ENCODE data around the gene RAD51C. TPM values are rescaled to one million over a fixed set of nuclear protein-coding genes. Genes with fewer than 3 reads are reported as not detected.

The RAD51C gene
- total RNA-seq, 1 donor, result 17.4 TPM

GRCh38 chr17:58783380-58783779, 91.0 kb downstream of the RAD51C start:
- no peaks in the 10 kb centered on the region for H3K9me3 ChIP-seq (ENCODE audit: low read depth, low read length)
- TF ChIP-seq, protein P1, sequence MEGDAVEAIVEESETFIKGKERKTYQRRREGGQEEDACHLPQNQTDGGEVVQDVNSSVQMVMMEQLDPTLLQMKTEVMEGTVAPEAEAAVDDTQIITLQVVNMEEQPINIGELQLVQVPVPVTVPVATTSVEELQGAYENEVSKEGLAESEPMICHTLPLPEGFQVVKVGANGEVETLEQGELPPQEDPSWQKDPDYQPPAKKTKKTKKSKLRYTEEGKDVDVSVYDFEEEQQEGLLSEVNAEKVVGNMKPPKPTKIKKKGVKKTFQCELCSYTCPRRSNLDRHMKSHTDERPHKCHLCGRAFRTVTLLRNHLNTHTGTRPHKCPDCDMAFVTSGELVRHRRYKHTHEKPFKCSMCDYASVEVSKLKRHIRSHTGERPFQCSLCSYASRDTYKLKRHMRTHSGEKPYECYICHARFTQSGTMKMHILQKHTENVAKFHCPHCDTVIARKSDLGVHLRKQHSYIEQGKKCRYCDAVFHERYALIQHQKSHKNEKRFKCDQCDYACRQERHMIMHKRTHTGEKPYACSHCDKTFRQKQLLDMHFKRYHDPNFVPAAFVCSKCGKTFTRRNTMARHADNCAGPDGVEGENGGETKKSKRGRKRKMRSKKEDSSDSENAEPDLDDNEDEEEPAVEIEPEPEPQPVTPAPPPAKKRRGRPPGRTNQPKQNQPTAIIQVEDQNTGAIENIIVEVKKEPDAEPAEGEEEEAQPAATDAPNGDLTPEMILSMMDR (IDR thresholded peaks at IDR 0.05; ENCODE audit: extremely low read depth, low read depth, low read length), result no peak
- no peak for DNase-seq (ENCODE audit: insufficient read length, low spot score, missing footprints)

DNA sequence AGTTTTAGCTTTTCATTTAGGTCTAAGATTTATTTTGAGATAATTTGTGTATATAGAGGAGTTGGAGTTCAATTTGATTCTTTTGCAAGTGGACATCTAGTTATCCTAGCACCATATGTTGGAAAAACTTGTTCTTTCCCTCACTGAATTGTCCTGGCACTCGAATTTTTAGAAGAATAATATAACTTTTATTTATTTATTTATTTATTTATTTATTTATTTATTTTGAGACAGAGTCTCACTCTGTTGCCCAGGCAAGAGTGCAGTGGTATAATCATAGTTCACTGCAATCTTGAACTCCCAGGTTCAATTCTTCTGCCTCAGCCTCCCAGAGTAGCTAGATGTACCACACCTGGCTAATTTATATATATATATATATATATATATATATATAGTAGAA, 92.7 kb downstream of the RAD51C start:
- Histone ChIP-seq H3K79me2 (ENCODE audit: insufficient read depth, low read length) (no peaks in the 10 kb centered on the region), H3K4me2 (ENCODE audit: insufficient read depth, low read length) (no peak overlapping the region), H4K20me1 (ENCODE audit: insufficient read depth, low read length) (no peaks in the 10 kb centered on the region), H3K4me1 (ENCODE audit: insufficient read depth, low read length) (peaks cover 10% of the 10 kb centered on the region), H3K27ac (ENCODE audit: low read depth, low read length) (no peak overlapping the region), H3K4me3 (ENCODE audit: insufficient read depth, low read length) (no peak overlapping the region), H2AFZ (ENCODE audit: low read length) (no peak overlapping the region), H3K27me3 (ENCODE audit: insufficient read depth, low read length) (no peaks in the 10 kb centered on the region), H3K36me3 (ENCODE audit: insufficient read depth, low read length) (no peaks in the 10 kb centered on the region), H3K9me3 (ENCODE audit: low read depth, low read length) (no peaks in the 10 kb centered on the region)
- DNase-seq (ENCODE audit: insufficient read length, low spot score, missing footprints), result no peak
- TF ChIP-seq, protein P1 (IDR thresholded peaks at IDR 0.05; ENCODE audit: extremely low read depth, low read depth, low read length), result no peak

More at GRCh38 chr17:58783380-58783779, 91.0 kb downstream of the RAD51C start:
- Histone ChIP-seq H3K79me2 (ENCODE audit: insufficient read depth, low read length) (no peaks in the 10 kb centered on the region), H3K4me2 (ENCODE audit: insufficient read depth, low read length) (no peak overlapping the region), H2AFZ (ENCODE audit: low read length) (no peak overlapping the region), H3K27ac (ENCODE audit: low read depth, low read length) (no peak overlapping the region), H3K4me3 (ENCODE audit: insufficient read depth, low read length) (no peak overlapping the region), H3K36me3 (ENCODE audit: insufficient read depth, low read length) (no peaks in the 10 kb centered on the region), H3K4me1 (ENCODE audit: insufficient read depth, low read length) (peaks cover 10% of the 10 kb centered on the region), H4K20me1 (ENCODE audit: insufficient read depth, low read length) (no peaks in the 10 kb centered on the region), H3K27me3 (ENCODE audit: insufficient read depth, low read length) (no peaks in the 10 kb centered on the region)

Small RNAs within 50 kb of the gene (small RNA-seq; reads per million reads assigned to genes)
- gene AC011195.1 (not detected), gene AC025521.1 (not detected), gene RF00017 (not detected), gene RNU1-108P (not detected), gene RNU1-52P (not detected), gene RNU1-85P (0.89 reads per million, percentile 20 among the genes with 10 or more reads in this experiment)

Other genes with a start within 250 kb of the RAD51C start
- under 0.01 TPM in 2 replicates for gene HSF5, start 204.2 kb upstream of the RAD51C start, total RNA-seq
- gene MTMR4, start 178.0 kb upstream of the RAD51C start, total RNA-seq, result 43.6 and 51.4 TPM in 2 replicates
- under 0.01 TPM in 2 replicates for gene TEX14, start 557 bp upstream of the RAD51C start, total RNA-seq
- gene PPM1E, start 63.3 kb downstream of the RAD51C start, total RNA-seq, result under 0.01 TPM in 2 replicates